Fibroblast of lung (primary cell): Measurements from ENCODE around the gene PIK3CB.

ENCODE experiments used
- EZH2 ChIP-seq: IDR thresholded peaks from 2 replicates; pipeline ENCODE4 v1.5.1; 2012; ENCODE audit warnings: low read length, control low read depth, mild to moderate bottlenecking; ENCODE audit errors: missing control alignments
- TF ChIP-seq, protein P1 (sequence below), 2 donors: IDR thresholded peaks in 1 of 2; conservative IDR thresholded peaks in 1 of 2; 1 replicate in 1 of 2; 2 replicates in 1 of 2; pipeline ENCODE4 v1.5.1; 2011 to 2012; ENCODE audit warnings: low read length in 2 of 2, control low read depth in 1 of 2, inconsistent platforms in 1 of 2, low read depth in 1 of 2, mild to moderate bottlenecking in 1 of 2

DNA sequence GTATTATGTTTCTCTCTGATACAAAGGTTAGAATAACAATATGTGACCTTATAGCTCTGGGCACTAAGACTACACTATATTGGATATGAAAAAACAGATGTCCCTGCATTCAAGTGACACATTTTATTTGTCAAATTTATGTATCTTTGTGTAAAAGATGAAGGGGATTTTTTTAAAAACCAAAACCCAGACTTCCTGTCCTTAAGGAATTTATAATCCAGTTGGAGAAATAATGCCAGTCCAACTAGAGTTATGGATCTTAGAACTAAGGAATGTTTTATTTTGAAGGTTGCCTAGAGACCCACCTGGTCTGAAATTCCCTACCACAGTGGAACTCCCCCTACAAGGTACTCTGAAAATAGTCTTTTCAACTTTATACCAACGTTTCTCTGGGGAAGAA, 33.3 kb upstream of the PIK3CB start:
- TF ChIP-seq, protein P1, sequence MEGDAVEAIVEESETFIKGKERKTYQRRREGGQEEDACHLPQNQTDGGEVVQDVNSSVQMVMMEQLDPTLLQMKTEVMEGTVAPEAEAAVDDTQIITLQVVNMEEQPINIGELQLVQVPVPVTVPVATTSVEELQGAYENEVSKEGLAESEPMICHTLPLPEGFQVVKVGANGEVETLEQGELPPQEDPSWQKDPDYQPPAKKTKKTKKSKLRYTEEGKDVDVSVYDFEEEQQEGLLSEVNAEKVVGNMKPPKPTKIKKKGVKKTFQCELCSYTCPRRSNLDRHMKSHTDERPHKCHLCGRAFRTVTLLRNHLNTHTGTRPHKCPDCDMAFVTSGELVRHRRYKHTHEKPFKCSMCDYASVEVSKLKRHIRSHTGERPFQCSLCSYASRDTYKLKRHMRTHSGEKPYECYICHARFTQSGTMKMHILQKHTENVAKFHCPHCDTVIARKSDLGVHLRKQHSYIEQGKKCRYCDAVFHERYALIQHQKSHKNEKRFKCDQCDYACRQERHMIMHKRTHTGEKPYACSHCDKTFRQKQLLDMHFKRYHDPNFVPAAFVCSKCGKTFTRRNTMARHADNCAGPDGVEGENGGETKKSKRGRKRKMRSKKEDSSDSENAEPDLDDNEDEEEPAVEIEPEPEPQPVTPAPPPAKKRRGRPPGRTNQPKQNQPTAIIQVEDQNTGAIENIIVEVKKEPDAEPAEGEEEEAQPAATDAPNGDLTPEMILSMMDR (conservative IDR thresholded peaks at IDR 0.05 in 1 of 2, IDR thresholded peaks at IDR 0.05 in 1 of 2; ENCODE audit: low read depth in 1 of 2, low read length in 2 of 2) = no peak
- TF ChIP-seq EZH2 = no peak
